Measurements from ENCODE around the gene ENPP1. TPM values are rescaled to one million over a fixed set of nuclear protein-coding genes. Genes with fewer than 3 reads are reported as not detected.

The ENPP1 gene
- total RNA-seq, 1 experiment from 2014 or later, result 4.1 TPM

DNA sequence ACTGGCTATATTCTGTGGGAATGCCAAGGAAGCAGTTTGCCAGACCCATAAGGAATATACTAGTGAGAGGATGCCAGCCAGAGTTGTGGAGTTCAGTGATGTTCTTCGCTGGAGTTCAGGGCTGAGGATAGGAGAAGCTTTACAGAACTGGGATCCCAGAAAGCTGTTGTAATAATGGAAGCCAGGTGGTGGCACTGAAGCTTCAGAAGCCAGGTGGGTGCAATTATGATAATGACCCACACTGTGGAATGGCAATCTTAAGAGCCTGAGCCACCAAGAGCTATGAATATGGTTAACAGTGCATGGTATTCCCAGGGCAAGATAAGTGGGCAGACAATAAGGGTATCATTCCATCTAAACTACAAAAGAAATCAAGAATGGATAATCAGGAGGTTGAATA, 25.1 kb upstream of the ENPP1 start:
- no peak overlapping the region for H2AFZ ChIP-seq
- H3K79me2 ChIP-seq (ENCODE audit: low read depth), result no peaks in the 10 kb centered on the region
- no peak overlapping the region for H3K27ac ChIP-seq
- no TSS peak for BruUV-seq (replicated peaks)
- no peaks in the 10 kb centered on the region for H3F3A ChIP-seq (ENCODE audit: insufficient read depth, low read depth)
- H4K20me1 ChIP-seq (ENCODE audit: insufficient read depth), result no peaks in the 10 kb centered on the region
- TF ChIP-seq, protein P1, sequence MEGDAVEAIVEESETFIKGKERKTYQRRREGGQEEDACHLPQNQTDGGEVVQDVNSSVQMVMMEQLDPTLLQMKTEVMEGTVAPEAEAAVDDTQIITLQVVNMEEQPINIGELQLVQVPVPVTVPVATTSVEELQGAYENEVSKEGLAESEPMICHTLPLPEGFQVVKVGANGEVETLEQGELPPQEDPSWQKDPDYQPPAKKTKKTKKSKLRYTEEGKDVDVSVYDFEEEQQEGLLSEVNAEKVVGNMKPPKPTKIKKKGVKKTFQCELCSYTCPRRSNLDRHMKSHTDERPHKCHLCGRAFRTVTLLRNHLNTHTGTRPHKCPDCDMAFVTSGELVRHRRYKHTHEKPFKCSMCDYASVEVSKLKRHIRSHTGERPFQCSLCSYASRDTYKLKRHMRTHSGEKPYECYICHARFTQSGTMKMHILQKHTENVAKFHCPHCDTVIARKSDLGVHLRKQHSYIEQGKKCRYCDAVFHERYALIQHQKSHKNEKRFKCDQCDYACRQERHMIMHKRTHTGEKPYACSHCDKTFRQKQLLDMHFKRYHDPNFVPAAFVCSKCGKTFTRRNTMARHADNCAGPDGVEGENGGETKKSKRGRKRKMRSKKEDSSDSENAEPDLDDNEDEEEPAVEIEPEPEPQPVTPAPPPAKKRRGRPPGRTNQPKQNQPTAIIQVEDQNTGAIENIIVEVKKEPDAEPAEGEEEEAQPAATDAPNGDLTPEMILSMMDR (conservative IDR thresholded peaks at IDR 0.05), result 0 out of 2 replicates have a peak, but pooled peaks have one; percentile 36
- no peak for TF ChIP-seq EZH2 (IDR thresholded peaks at IDR 0.05; ENCODE audit: low read depth)
- no peaks in the 10 kb centered on the region for H3K36me3 ChIP-seq (ENCODE audit: low read depth)
- H3K4me3 ChIP-seq, result no peak overlapping the region
- H3K4me2 ChIP-seq, result no peak overlapping the region
- no peaks in the 10 kb centered on the region for H3K9me3 ChIP-seq (ENCODE audit: insufficient read depth, low read depth)
- intact Hi-C loops (cut with micrococcal nuclease; ENCODE audit: unreplicated experiment), result loop anchor here (1.0 kb wide), 1 partner anchor 128 kb away; no protein-coding TSS in a partner anchor
- ChIA-PET CTCF (no interaction called here), POLR2A (ENCODE audit: unreplicated experiment) (interaction anchor here (0.7 kb wide), 1 partner anchor 126 kb away, joined by 3 read pairs; no protein-coding TSS in a partner anchor)
- no peaks in the 10 kb centered on the region for H3K27me3 ChIP-seq (ENCODE audit: insufficient read depth, low read depth)
- no peak for DNase-seq
- no peaks in the 10 kb centered on the region for H3K4me1 ChIP-seq (replicated peaks; ENCODE audit: insufficient read depth)
- no peaks in the 10 kb centered on the region for H3K9me2 ChIP-seq (ENCODE audit: insufficient read depth)

DNA sequence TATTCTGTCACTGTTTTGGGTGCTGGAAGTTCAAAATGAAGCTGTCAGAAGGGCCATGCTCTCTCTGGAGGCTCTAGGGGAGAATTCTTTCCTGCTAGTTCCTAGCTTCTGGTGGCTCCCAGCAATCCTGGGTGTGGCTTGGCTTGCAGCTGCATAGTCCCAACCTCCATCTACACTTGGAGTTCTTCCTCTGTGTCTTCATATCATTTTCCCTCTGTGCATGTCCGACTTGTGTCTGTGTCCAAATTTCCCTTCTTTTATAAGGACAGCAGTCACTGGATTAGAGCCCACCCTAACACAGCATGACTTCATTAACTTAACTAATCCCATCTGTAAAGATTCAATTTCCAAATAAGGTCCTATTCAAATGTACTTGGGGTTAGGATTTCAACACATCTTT, 23.3 kb upstream of the ENPP1 start:
- Histone ChIP-seq H3K4me1 (replicated peaks; ENCODE audit: insufficient read depth) (no peaks in the 10 kb centered on the region), H3K4me3 (no peak overlapping the region), H3K27ac (no peak overlapping the region), H3K79me2 (ENCODE audit: low read depth) (no peaks in the 10 kb centered on the region), H3K27me3 (ENCODE audit: insufficient read depth, low read depth) (no peaks in the 10 kb centered on the region), H4K20me1 (ENCODE audit: insufficient read depth) (no peaks in the 10 kb centered on the region), H3K9me2 (ENCODE audit: insufficient read depth) (no peaks in the 10 kb centered on the region), H3K4me2 (no peak overlapping the region), H3F3A (ENCODE audit: insufficient read depth, low read depth) (no peaks in the 10 kb centered on the region), H2AFZ (no peak overlapping the region), H3K36me3 (ENCODE audit: low read depth) (no peaks in the 10 kb centered on the region), H3K9me3 (ENCODE audit: insufficient read depth, low read depth) (no peaks in the 10 kb centered on the region)
- DNase-seq, result no peak
- intact Hi-C loops (cut with micrococcal nuclease; ENCODE audit: unreplicated experiment), result no loop called here
- TF ChIP-seq, protein P1 (conservative IDR thresholded peaks at IDR 0.05), result no peak
- no peak for TF ChIP-seq EZH2 (IDR thresholded peaks at IDR 0.05; ENCODE audit: low read depth)
- POLR2A ChIA-PET (ENCODE audit: unreplicated experiment), result no interaction called here
- CTCF ChIA-PET, result no interaction called here
- no TSS peak for BruUV-seq (replicated peaks)

DNA sequence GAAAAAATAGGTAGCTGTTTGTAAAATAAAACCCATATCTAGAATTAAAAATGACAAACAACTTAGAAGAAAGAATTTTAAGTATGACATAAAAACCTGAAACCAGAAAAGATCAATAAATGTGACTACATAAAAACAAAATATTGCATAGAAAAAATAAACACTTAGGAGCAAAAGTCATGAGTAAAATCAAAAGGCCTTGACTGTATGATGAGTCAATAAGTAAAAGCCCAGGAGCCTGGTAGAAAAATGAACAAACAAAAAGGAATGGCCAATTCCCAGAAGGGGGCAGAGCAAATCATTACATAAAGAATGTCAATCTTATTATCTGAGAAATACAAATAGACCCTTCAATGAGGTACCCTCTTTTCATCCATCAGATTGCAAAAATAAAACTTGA, 20.7 kb upstream of the ENPP1 start:
- no peak for TF ChIP-seq EZH2 (IDR thresholded peaks at IDR 0.05; ENCODE audit: low read depth)
- TF ChIP-seq, protein P1 (conservative IDR thresholded peaks at IDR 0.05), result no peak
- Histone ChIP-seq H3K9me2 (ENCODE audit: insufficient read depth) (no peaks in the 10 kb centered on the region), H3K36me3 (ENCODE audit: low read depth) (no peaks in the 10 kb centered on the region), H3K4me3 (no peak overlapping the region), H3K9me3 (ENCODE audit: insufficient read depth, low read depth) (no peaks in the 10 kb centered on the region), H3K4me1 (replicated peaks; ENCODE audit: insufficient read depth) (no peaks in the 10 kb centered on the region), H3K27me3 (ENCODE audit: insufficient read depth, low read depth) (no peaks in the 10 kb centered on the region), H2AFZ (no peak overlapping the region), H4K20me1 (ENCODE audit: insufficient read depth) (no peaks in the 10 kb centered on the region), H3F3A (ENCODE audit: insufficient read depth, low read depth) (no peaks in the 10 kb centered on the region), H3K79me2 (ENCODE audit: low read depth) (no peaks in the 10 kb centered on the region), H3K27ac (no peak overlapping the region), H3K4me2 (no peak overlapping the region)
- intact Hi-C loops (cut with micrococcal nuclease; ENCODE audit: unreplicated experiment), result no loop called here
- no peak for DNase-seq
- ChIA-PET CTCF (no interaction called here), POLR2A (ENCODE audit: unreplicated experiment) (no interaction called here)
- no TSS peak for BruUV-seq (replicated peaks)
